Panc1 (cell line): ENCODE results near the gene FNIP1. TPM values are rescaled to one million over a fixed set of nuclear protein-coding genes. Genes with fewer than 3 reads are reported as not detected.
A peak's percentile ranks its signal among the peaks of the same experiment; 100 is the strongest.

Experiments
- ATAC-seq: fragments of 200-7000 bp; cut with Tn5 transposase; 2 replicates; pipeline ENCODE4 v1.9.1; 2020; ENCODE audit warnings: mild to moderate bottlenecking, moderate library complexity
- Bru-seq: library from RNA; stranded (reverse); fragments of 400-500 nt; gene quantifications from one replicate; lab custom pipeline; 2021; lab: Mats Ljungman, UMichigan
- BruChase-seq, 2 experiments: library from RNA; stranded (reverse); fragments of 400-500 nt; gene quantifications; one replicate each; lab custom pipeline; 2021; lab: Mats Ljungman, UMichigan
- BruUV-seq: library from RNA; stranded (reverse); fragments of 400-500 nt; replicated peaks from 2 replicates; lab custom pipeline; 2021; lab: Mats Ljungman, UMichigan
- CTCF ChIA-PET: fragments of 300-600 bp; sonication (Branson Sonifier 250); formaldehyde crosslinking; loops from one replicate; lab custom pipeline; 2022; ENCODE audit warnings: antibody characterized with exemption; lab: Charles Lee
- POLR2A ChIA-PET: fragments of 300-600 bp; sonication (Branson Sonifier 250); formaldehyde crosslinking; loops from one replicate; lab custom pipeline; 2022; ENCODE audit warnings: antibody characterized with exemption; lab: Charles Lee
- DNase-seq: peaks from one replicate; pipeline ENCODE4 v3.0.0-alpha.2; 2010; ENCODE audit warnings: low read depth, low spot score
- H3K27ac ChIP-seq: 2 replicates; pipeline ENCODE4 v1.5.1; 2011; ENCODE audit warnings: mild to moderate bottlenecking, low read length, inconsistent platforms
- H3K27me3 ChIP-seq: fragments of 200-500 bp; sonication (Bioruptor generic); 2 replicates; pipeline ENCODE4 v1.6.0; 2014; ENCODE audit warnings: low read length, inconsistent platforms; ENCODE audit not compliant: control insufficient read depth, insufficient read depth
- H3K36me3 ChIP-seq: fragments of 200-500 bp; sonication (Bioruptor generic); 2 replicates; pipeline ENCODE4 v1.5.1; 2014; ENCODE audit warnings: inconsistent platforms, mild to moderate bottlenecking, low read length, moderate library complexity; ENCODE audit not compliant: control insufficient read depth, insufficient read depth
- H3K4me1 ChIP-seq: 2 replicates; pipeline ENCODE4 v1.5.1; 2011; ENCODE audit warnings: inconsistent platforms, mild to moderate bottlenecking, low read length, moderate library complexity; ENCODE audit not compliant: control insufficient read depth, insufficient read depth
- H3K4me3 ChIP-seq, 2 experiments: 2 replicates each; pipeline ENCODE4 v1.5.1; 2011 to 2012; ENCODE audit warnings: low read depth in 2 of 2, low read length in 2 of 2, mild to moderate bottlenecking in 2 of 2, inconsistent platforms in 1 of 2, moderate library complexity in 1 of 2
- H3K9me3 ChIP-seq: fragments of 200-500 bp; sonication (Bioruptor generic); 2 replicates; pipeline ENCODE4 v1.5.1; 2014; ENCODE audit warnings: low read depth, mild to moderate bottlenecking, inconsistent platforms, low read length, moderate library complexity; ENCODE audit not compliant: control insufficient read depth, insufficient read depth
- POLR2AphosphoS5 ChIP-seq: IDR thresholded peaks from 2 replicates; pipeline ENCODE4 v1.6.1; 2012; ENCODE audit warnings: mild to moderate bottlenecking, low read depth, low read length, moderate library complexity
- SIN3A ChIP-seq: IDR thresholded peaks from 2 replicates; pipeline ENCODE4 v1.6.1; 2012; ENCODE audit warnings: low read depth, mild to moderate bottlenecking, low read length, moderate library complexity, borderline replicate concordance; ENCODE audit not compliant: insufficient read depth
- TCF7L2 ChIP-seq: IDR thresholded peaks from 2 replicates; pipeline ENCODE4 v1.6.1; 2011; ENCODE audit warnings: mild to moderate bottlenecking, low read depth, low read length, inconsistent platforms
- in situ Hi-C: cut with HindIII; loops from 2 replicates; pipeline ENCODE4 v1.10.0; 2016; ENCODE audit warnings: low sequenced_read_pairs, low pct_unique_long_range_greater_than_20kb
- intact Hi-C: fragments of 100-400 bp; cut with micrococcal nuclease; formaldehyde crosslinking; loops from one replicate; pipeline ENCODE4 v1.10.0; 2022; ENCODE audit not compliant: unreplicated experiment
- long read RNA-seq: library from polyadenylated mRNA; unstranded; transcript quantifications from one replicate; pipeline ENCODE4 v2.0.0, GENCODE V29; 2021; ENCODE audit not compliant: unreplicated experiment
- polyA plus RNA-seq: library from polyadenylated mRNA; unstranded; fragments of >200 nt; gene quantifications from one replicate; pipeline ENCODE4 v1.2.1, GENCODE V29; 2012; ENCODE audit warnings: missing spikeins; ENCODE audit not compliant: insufficient read length
- total RNA-seq: library from RNA; stranded (reverse); gene quantifications from one replicate; pipeline ENCODE4 v1.2.1, GENCODE V29; 2021; ENCODE audit not compliant: unreplicated experiment
- TF ChIP-seq, protein P1 (sequence below), 2 experiments: IDR thresholded peaks; 2 replicates each; pipeline ENCODE4 v1.6.1; 2011 to 2012; ENCODE audit warnings: low read depth in 2 of 2, control low read depth in 1 of 2, low read length in 1 of 2, mild to moderate bottlenecking in 1 of 2, moderate library complexity in 1 of 2; ENCODE audit not compliant: insufficient read depth in 1 of 2
- TF ChIP-seq, protein P2 (sequence below): fragments of 450-650 bp; IDR thresholded peaks from 2 replicates; pipeline ENCODE4 v1.5.1; 2017; ENCODE audit warnings: mild to moderate bottlenecking

The FNIP1 gene
- total RNA-seq = 48.3 TPM
- 9.4 TPM for polyA plus RNA-seq
- percentile 98 among the genes with signal in this experiment for Bru-seq, nascent RNA
- BruChase-seq, experiment 1, labeled RNA remaining after a 2-hour chase = percentile 100 among the genes with signal in this experiment
- percentile 98 among the genes with signal in this experiment for BruChase-seq, experiment 2, labeled RNA remaining after a 6-hour chase
- long read RNA-seq, full-length matches to known transcripts = 17 of 41 reads
- long read RNA-seq, partial matches to known transcripts = 14 of 41 reads
- long read RNA-seq, other reads (novel, unspliced or antisense) = 10 of 41 reads

DNA sequence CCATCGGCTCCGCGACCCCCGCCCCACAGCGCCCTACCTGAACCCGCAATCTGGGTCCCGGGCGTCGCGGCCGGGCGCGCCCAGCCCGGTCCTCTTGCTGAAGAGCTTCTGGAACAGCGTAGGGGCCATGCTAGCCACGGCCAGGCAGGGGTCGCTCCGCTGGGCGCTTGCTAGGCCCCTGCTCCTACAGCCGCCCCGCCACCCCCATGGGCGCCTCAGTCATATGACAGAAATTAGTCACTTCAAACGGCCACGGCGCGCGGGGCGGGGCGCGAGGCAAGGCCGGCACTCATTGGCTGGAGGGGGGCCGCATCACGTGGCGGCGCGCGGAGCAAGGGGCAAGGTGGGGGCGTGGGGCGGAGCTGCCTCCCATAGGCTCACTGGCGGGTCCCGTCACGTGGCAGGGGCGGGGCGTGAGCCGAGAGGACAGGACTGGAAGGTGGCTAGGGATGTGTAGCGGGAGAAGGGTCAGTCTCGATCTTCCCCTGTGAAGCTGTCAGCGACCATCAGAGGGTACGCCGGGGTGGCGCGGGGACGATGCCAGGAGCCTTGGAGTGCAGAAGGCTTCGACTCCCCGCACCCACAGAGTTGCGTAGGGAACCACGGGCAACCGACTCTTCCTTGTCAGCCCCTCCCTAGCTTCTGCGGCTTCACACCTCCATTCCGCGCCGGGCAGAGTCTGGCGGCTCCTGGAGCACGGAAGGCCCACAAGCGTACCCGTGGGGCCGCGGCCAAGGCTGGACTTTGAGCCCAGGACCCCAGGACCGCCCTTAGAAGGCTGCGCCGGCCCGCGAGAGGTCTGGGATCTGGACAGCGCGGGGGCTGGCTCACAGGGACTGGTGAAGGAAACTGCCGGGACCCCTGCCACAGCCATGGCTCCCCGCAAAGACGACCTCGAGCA is at the start of gene FNIP1:
TSS of gene FNIP1 (minus strand) at position 225 of the 901 bp plus-strand sequence. CDS start at position 129, 96 bp downstream.
- Histone ChIP-seq H3K4me1 (peaks cover 21% of the 10 kb centered on the region), H3K9me3 (no peaks in the 10 kb centered on the region), H3K27ac (peak within 1 kb of the TSS; percentile 96), H3K36me3 (peaks cover 3% of the 10 kb centered on the region), H3K4me3 (peak within 1 kb of the TSS; percentile 96 to 99), H3K27me3 (no peaks in the 10 kb centered on the region)
- intact Hi-C loops = no loop called here
- no TSS peak for BruUV-seq
- TF ChIP-seq, protein P1, sequence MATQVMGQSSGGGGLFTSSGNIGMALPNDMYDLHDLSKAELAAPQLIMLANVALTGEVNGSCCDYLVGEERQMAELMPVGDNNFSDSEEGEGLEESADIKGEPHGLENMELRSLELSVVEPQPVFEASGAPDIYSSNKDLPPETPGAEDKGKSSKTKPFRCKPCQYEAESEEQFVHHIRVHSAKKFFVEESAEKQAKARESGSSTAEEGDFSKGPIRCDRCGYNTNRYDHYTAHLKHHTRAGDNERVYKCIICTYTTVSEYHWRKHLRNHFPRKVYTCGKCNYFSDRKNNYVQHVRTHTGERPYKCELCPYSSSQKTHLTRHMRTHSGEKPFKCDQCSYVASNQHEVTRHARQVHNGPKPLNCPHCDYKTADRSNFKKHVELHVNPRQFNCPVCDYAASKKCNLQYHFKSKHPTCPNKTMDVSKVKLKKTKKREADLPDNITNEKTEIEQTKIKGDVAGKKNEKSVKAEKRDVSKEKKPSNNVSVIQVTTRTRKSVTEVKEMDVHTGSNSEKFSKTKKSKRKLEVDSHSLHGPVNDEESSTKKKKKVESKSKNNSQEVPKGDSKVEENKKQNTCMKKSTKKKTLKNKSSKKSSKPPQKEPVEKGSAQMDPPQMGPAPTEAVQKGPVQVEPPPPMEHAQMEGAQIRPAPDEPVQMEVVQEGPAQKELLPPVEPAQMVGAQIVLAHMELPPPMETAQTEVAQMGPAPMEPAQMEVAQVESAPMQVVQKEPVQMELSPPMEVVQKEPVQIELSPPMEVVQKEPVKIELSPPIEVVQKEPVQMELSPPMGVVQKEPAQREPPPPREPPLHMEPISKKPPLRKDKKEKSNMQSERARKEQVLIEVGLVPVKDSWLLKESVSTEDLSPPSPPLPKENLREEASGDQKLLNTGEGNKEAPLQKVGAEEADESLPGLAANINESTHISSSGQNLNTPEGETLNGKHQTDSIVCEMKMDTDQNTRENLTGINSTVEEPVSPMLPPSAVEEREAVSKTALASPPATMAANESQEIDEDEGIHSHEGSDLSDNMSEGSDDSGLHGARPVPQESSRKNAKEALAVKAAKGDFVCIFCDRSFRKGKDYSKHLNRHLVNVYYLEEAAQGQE (IDR thresholded peaks at IDR 0.05; ENCODE audit: insufficient read depth in 1 of 2, low read depth in 2 of 2, low read length in 1 of 2) = no peak
- TF ChIP-seq SIN3A (peak; percentile 29; the same call in 1 of the 2 replicates), TCF7L2 (peak; percentile 96), POLR2AphosphoS5 (peak; percentile 79)
- TF ChIP-seq, protein P2, sequence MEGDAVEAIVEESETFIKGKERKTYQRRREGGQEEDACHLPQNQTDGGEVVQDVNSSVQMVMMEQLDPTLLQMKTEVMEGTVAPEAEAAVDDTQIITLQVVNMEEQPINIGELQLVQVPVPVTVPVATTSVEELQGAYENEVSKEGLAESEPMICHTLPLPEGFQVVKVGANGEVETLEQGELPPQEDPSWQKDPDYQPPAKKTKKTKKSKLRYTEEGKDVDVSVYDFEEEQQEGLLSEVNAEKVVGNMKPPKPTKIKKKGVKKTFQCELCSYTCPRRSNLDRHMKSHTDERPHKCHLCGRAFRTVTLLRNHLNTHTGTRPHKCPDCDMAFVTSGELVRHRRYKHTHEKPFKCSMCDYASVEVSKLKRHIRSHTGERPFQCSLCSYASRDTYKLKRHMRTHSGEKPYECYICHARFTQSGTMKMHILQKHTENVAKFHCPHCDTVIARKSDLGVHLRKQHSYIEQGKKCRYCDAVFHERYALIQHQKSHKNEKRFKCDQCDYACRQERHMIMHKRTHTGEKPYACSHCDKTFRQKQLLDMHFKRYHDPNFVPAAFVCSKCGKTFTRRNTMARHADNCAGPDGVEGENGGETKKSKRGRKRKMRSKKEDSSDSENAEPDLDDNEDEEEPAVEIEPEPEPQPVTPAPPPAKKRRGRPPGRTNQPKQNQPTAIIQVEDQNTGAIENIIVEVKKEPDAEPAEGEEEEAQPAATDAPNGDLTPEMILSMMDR = no peak
- in situ Hi-C loops = no loop called here
- DNase-seq (peak; percentile 78), ATAC-seq (peak; percentile 98)
- ChIA-PET POLR2A (interaction anchor here (0.7 kb wide), 1 partner anchor 25 kb away, joined by 3 read pairs; no protein-coding TSS in a partner anchor), CTCF (no interaction called here)

DNA sequence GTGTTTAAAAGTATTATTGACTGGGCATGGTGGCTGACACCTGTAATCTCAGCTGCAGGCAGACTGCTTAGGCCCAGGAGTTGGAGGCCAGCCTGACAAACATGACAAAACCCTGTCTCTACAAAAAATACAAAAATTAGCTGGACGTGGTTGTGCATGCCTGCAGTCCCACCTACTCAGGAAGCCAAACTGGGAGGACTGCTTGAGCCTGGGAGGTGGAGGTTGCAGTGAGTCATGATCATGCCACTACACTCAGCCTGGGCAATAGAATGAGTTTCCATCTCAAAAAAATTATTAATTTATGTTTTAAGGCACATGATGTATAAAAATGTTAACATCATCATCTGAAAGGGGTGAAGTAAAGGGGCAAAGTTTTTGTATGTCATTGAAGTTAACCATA is 49.7 kb upstream of the FNIP1 start:
- no peak overlapping the region for H3K27ac ChIP-seq
- H3K9me3 ChIP-seq = no peaks in the 10 kb centered on the region; the same call in 1 of the 2 replicates
- DNase-seq (no peak), ATAC-seq (no peak)
- in situ Hi-C loops = no loop called here
- TF ChIP-seq TCF7L2 = no peak
- TF ChIP-seq, protein P1 (IDR thresholded peaks at IDR 0.05; ENCODE audit: insufficient read depth in 1 of 2, low read depth in 2 of 2, low read length in 1 of 2) = no peak
- no peak for TF ChIP-seq POLR2AphosphoS5
- TF ChIP-seq SIN3A = no peak
- TF ChIP-seq, protein P2 = no peak
- ChIA-PET POLR2A (no interaction called here), CTCF (no interaction called here)
- no peaks in the 10 kb centered on the region for H3K36me3 ChIP-seq
- no peaks in the 10 kb centered on the region for H3K27me3 ChIP-seq
- BruUV-seq = no TSS peak
- H3K4me1 ChIP-seq = no peaks in the 10 kb centered on the region
- intact Hi-C loops = no loop called here
- H3K4me3 ChIP-seq = no peak overlapping the region
